Measurements from ENCODE around the gene SLFN5.
"Not testable (repeated sequence)": the region's sequence is repeated elsewhere in the genome, so short reads cannot be mapped to it uniquely, and the experiment has no call there.

The SLFN5 gene

GRCh38 chr17:35294756-35295155 is 51.9 kb downstream of the SLFN5 start:
- DNase-seq, result no peak

- DNase-seq, result no peak
Measured at GRCh38 chr17:35295686-35296085, 52.8 kb downstream of the SLFN5 start.

- DNase-seq, result no peak
Measured at GRCh38 chr17:35297666-35298065, 54.8 kb downstream of the SLFN5 start.

GRCh38 chr17:35298639-35299038 is 55.8 kb downstream of the SLFN5 start:
- no peak for DNase-seq

GRCh38 chr17:35299135-35299534 is 56.3 kb downstream of the SLFN5 start:
- no peak for DNase-seq

GRCh38 chr17:35309345-35309744 is 66.5 kb downstream of the SLFN5 start:
- DNase-seq, result not testable (repeated sequence)

GRCh38 chr17:35312346-35312745 is 69.5 kb downstream of the SLFN5 start:
- no peak for DNase-seq

GRCh38 chr17:35312790-35313711 is 70.2 kb downstream of the SLFN5 start:
- DNase-seq, result no peak

- no peak for DNase-seq
Measured at GRCh38 chr17:35313875-35314409, 71.1 kb downstream of the SLFN5 start.

GRCh38 chr17:35314415-35315216 is 71.7 kb downstream of the SLFN5 start:
- DNase-seq, result no peak

GRCh38 chr17:35315283-35315682 is 72.4 kb downstream of the SLFN5 start:
- DNase-seq, result no peak

- DNase-seq, result no peak
Measured at GRCh38 chr17:35315971-35316370, 73.1 kb downstream of the SLFN5 start.

- no peak for DNase-seq
Measured at GRCh38 chr17:35322749-35323148, 79.9 kb downstream of the SLFN5 start.

Data from cortex of kidney (tissue), 1 donor.